SK-N-SH treated with all-trans-retinoic acid at 6 μM for 48 hours (cell line): ENCODE data around the gene CUEDC1.

ENCODE experiments used
- ATAC-seq: fragments of 200-7000 bp; cut with Tn5 transposase; 3 replicates; pipeline ENCODE4 v1.9.1; 2020; ENCODE audit warnings: mild to moderate bottlenecking, moderate library complexity
- ARNTL ChIP-seq: fragments of 450-650 bp; formaldehyde crosslinking; IDR thresholded peaks from 2 replicates; pipeline ENCODE4 v1.5.0; 2020; ENCODE audit warnings: low read depth, mild to moderate bottlenecking, moderate library complexity, borderline replicate concordance
- BACH2 ChIP-seq: fragments of 250-450 bp; sonication (Bioruptor Pico); IDR thresholded peaks from 2 replicates; pipeline ENCODE4 v1.9.0; 2021; ENCODE audit warnings: mild to moderate bottlenecking, borderline replicate concordance
- CSDC2 ChIP-seq: fragments of 250-450 bp; sonication (Bioruptor Pico); IDR thresholded peaks from 2 replicates; pipeline ENCODE4 v1.5.0; 2020; ENCODE audit warnings: mild to moderate bottlenecking, moderate library complexity
- ESRRG ChIP-seq: fragments of 250-450 bp; sonication (Bioruptor Pico); IDR thresholded peaks from 2 replicates; pipeline ENCODE4 v1.6.1; 2021; ENCODE audit warnings: mild to moderate bottlenecking
- GLIS3 ChIP-seq: fragments of 250-450 bp; sonication (Bioruptor Pico); IDR thresholded peaks from 2 replicates; pipeline ENCODE4 v1.5.0; 2020; ENCODE audit warnings: mild to moderate bottlenecking, moderate library complexity
- ISL1 ChIP-seq: fragments of 250-450 bp; sonication (Bioruptor Pico); IDR thresholded peaks from 2 replicates; pipeline ENCODE4 v2.1.2; 2022; ENCODE audit warnings: mild to moderate bottlenecking, moderate library complexity
- OSR1 ChIP-seq: fragments of 250-450 bp; sonication (Bioruptor Pico); IDR thresholded peaks from 2 replicates; pipeline ENCODE4 v1.8.0; 2022; ENCODE audit warnings: moderate library complexity, mild to moderate bottlenecking, inconsistent platforms
- PPARA ChIP-seq: fragments of 250-450 bp; sonication (Bioruptor Pico); IDR thresholded peaks from 2 replicates; pipeline ENCODE4 v1.5.0; 2020; ENCODE audit warnings: mild to moderate bottlenecking, borderline replicate concordance
- SNAI2 ChIP-seq: fragments of 250-450 bp; sonication (Bioruptor Pico); IDR thresholded peaks from 2 replicates; pipeline ENCODE4 v1.5.0; 2020; ENCODE audit warnings: mild to moderate bottlenecking, moderate library complexity
- TOX ChIP-seq: fragments of 250-450 bp; sonication (Bioruptor Pico); IDR thresholded peaks from 2 replicates; pipeline ENCODE4 v1.8.0; 2021; ENCODE audit warnings: mild to moderate bottlenecking, moderate library complexity, borderline replicate concordance
- ZC3H10 ChIP-seq: fragments of 250-450 bp; sonication (Bioruptor Pico); IDR thresholded peaks from 2 replicates; pipeline ENCODE4 v1.5.1; 2021; ENCODE audit warnings: mild to moderate bottlenecking, moderate library complexity
- ZFP3 ChIP-seq: fragments of 250-450 bp; sonication (Bioruptor Pico); IDR thresholded peaks from 2 replicates; pipeline ENCODE4 v1.5.0; 2020; ENCODE audit warnings: mild to moderate bottlenecking, moderate library complexity
- ZFP30 ChIP-seq: fragments of 450-650 bp; formaldehyde crosslinking; IDR thresholded peaks from 2 replicates; pipeline ENCODE4 v1.5.0; 2022; ENCODE audit warnings: mild to moderate bottlenecking, moderate library complexity
- ZNF70 ChIP-seq: fragments of 450-650 bp; formaldehyde crosslinking; IDR thresholded peaks from 2 replicates; pipeline ENCODE4 v1.5.0; 2020; ENCODE audit warnings: mild to moderate bottlenecking, moderate library complexity
- TF ChIP-seq, protein P1 (sequence below): fragments of 250-450 bp; sonication (Bioruptor Pico); IDR thresholded peaks from 2 replicates; pipeline ENCODE4 v1.5.0; 2020; ENCODE audit warnings: mild to moderate bottlenecking, moderate library complexity
- TF ChIP-seq, protein P2 (sequence below): fragments of 250-450 bp; sonication (Bioruptor Pico); IDR thresholded peaks from 2 replicates; pipeline ENCODE4 v1.8.0; 2020; ENCODE audit warnings: mild to moderate bottlenecking, moderate library complexity, borderline replicate concordance
- TF ChIP-seq, protein P3 (sequence below): fragments of 250-450 bp; sonication (Bioruptor Pico); IDR thresholded peaks from 2 replicates; pipeline ENCODE4 v1.8.0; 2021; ENCODE audit warnings: low read depth, mild to moderate bottlenecking, moderate library complexity, borderline replicate concordance
- TF ChIP-seq, protein P4 (sequence below): fragments of 250-450 bp; sonication (Bioruptor Pico); IDR thresholded peaks from 2 replicates; pipeline ENCODE4 v1.5.1; 2021; ENCODE audit warnings: mild to moderate bottlenecking, moderate library complexity

The CUEDC1 gene

DNA sequence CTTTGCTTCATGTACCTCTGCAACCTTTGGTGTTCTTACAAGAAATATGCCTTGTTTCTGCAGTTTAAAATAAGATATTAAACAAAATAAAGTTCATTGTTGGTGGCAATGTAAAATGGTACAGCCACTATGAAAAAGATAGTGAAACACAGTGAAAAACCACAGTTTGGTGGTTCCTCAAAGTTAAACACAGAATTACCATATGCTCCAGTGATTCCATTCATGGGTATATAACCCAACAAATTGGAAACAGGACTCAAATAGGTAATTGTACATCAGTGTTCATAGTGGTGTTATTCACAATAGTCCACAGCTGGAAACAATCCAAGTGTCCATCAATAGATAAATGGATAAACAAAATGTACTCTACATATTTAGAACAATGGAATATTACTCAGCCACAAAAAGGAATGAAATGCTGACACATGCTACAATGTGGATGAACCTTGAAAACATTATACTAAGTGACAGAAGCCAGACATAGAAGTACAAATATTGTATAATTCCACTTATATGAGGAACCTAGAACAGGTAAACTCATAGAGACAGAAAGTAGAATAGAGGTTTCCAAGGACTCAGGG, 49.2 kb downstream of the CUEDC1 start (continued):
- TF ChIP-seq, protein P1, sequence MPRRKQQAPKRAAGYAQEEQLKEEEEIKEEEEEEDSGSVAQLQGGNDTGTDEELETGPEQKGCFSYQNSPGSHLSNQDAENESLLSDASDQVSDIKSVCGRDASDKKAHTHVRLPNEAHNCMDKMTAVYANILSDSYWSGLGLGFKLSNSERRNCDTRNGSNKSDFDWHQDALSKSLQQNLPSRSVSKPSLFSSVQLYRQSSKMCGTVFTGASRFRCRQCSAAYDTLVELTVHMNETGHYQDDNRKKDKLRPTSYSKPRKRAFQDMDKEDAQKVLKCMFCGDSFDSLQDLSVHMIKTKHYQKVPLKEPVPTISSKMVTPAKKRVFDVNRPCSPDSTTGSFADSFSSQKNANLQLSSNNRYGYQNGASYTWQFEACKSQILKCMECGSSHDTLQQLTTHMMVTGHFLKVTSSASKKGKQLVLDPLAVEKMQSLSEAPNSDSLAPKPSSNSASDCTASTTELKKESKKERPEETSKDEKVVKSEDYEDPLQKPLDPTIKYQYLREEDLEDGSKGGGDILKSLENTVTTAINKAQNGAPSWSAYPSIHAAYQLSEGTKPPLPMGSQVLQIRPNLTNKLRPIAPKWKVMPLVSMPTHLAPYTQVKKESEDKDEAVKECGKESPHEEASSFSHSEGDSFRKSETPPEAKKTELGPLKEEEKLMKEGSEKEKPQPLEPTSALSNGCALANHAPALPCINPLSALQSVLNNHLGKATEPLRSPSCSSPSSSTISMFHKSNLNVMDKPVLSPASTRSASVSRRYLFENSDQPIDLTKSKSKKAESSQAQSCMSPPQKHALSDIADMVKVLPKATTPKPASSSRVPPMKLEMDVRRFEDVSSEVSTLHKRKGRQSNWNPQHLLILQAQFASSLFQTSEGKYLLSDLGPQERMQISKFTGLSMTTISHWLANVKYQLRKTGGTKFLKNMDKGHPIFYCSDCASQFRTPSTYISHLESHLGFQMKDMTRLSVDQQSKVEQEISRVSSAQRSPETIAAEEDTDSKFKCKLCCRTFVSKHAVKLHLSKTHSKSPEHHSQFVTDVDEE (CRISPR knock-in tag), result no peak
- TF ChIP-seq, protein P2, sequence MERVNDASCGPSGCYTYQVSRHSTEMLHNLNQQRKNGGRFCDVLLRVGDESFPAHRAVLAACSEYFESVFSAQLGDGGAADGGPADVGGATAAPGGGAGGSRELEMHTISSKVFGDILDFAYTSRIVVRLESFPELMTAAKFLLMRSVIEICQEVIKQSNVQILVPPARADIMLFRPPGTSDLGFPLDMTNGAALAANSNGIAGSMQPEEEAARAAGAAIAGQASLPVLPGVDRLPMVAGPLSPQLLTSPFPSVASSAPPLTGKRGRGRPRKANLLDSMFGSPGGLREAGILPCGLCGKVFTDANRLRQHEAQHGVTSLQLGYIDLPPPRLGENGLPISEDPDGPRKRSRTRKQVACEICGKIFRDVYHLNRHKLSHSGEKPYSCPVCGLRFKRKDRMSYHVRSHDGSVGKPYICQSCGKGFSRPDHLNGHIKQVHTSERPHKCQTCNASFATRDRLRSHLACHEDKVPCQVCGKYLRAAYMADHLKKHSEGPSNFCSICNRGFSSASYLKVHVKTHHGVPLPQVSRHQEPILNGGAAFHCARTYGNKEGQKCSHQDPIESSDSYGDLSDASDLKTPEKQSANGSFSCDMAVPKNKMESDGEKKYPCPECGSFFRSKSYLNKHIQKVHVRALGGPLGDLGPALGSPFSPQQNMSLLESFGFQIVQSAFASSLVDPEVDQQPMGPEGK (CRISPR knock-in tag), result no peak
- no peak for TF ChIP-seq ESRRG (CRISPR knock-in tag)

DNA sequence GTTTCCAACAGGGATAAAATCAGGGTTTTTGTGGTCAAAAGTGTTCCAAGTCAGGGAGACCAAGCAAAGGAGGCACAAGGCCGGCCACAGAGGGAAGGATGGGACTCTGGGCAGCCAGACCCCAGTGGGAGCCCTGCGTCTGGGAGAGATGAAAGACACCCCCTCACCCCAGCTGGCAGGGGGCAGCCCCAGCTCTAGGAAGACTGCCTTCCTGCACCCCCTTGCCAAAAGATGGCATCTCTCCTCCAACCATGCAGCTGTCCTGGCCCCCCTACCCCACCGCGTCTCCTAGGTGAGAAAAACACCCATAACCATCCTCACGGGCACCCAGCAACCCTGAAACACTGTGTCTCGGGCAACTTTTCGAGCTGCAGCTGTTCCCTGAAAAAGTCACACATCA, 51.3 kb downstream of the CUEDC1 start:
- TF ChIP-seq SNAI2 (CRISPR knock-in tag), result no peak
- TF ChIP-seq, protein P2 (CRISPR knock-in tag), result no peak
- TF ChIP-seq ISL1, result no peak
- no peak for TF ChIP-seq GLIS3 (CRISPR knock-in tag)
- TF ChIP-seq OSR1 (CRISPR knock-in tag), result no peak
- no peak for TF ChIP-seq ZFP30 (CRISPR knock-in tag)
- TF ChIP-seq ZFP3 (CRISPR knock-in tag), result no peak
- TF ChIP-seq TOX (CRISPR knock-in tag), result no peak
- TF ChIP-seq CSDC2 (CRISPR knock-in tag), result no peak
- TF ChIP-seq, protein P3, sequence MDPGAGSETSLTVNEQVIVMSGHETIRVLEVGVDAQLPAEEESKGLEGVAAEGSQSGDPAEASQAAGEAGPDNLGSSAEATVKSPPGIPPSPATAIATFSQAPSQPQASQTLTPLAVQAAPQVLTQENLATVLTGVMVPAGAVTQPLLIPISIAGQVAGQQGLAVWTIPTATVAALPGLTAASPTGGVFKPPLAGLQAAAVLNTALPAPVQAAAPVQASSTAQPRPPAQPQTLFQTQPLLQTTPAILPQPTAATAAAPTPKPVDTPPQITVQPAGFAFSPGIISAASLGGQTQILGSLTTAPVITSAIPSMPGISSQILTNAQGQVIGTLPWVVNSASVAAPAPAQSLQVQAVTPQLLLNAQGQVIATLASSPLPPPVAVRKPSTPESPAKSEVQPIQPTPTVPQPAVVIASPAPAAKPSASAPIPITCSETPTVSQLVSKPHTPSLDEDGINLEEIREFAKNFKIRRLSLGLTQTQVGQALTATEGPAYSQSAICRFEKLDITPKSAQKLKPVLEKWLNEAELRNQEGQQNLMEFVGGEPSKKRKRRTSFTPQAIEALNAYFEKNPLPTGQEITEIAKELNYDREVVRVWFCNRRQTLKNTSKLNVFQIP (CRISPR knock-in tag), result no peak
- TF ChIP-seq ZNF70 (CRISPR knock-in tag), result no peak
- TF ChIP-seq, protein P1 (CRISPR knock-in tag), result no peak
- TF ChIP-seq, protein P4, sequence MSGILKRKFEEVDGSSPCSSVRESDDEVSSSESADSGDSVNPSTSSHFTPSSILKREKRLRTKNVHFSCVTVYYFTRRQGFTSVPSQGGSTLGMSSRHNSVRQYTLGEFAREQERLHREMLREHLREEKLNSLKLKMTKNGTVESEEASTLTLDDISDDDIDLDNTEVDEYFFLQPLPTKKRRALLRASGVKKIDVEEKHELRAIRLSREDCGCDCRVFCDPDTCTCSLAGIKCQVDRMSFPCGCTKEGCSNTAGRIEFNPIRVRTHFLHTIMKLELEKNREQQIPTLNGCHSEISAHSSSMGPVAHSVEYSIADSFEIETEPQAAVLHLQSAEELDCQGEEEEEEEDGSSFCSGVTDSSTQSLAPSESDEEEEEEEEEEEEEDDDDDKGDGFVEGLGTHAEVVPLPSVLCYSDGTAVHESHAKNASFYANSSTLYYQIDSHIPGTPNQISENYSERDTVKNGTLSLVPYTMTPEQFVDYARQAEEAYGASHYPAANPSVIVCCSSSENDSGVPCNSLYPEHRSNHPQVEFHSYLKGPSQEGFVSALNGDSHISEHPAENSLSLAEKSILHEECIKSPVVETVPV (CRISPR knock-in tag), result no peak
- no peak for TF ChIP-seq PPARA
- no peak for TF ChIP-seq BACH2 (CRISPR knock-in tag)
- TF ChIP-seq ESRRG (CRISPR knock-in tag), result no peak
- TF ChIP-seq ARNTL (CRISPR knock-in tag), result no peak
- TF ChIP-seq ZC3H10, result no peak
- ATAC-seq, result no peak
